ENCODE data around the gene KCNK15. TPM values are rescaled to one million over a fixed set of nuclear protein-coding genes. Genes with fewer than 3 reads are reported as not detected.

The KCNK15 gene
- total RNA-seq, 1 experiment from 2014 or later: 3.0 TPM

- H3K27me3 ChIP-seq (ENCODE audit: low read length): no peaks in the 10 kb centered on the region
- no peaks in the 10 kb centered on the region for H3K9me3 ChIP-seq (ENCODE audit: low read length)
- TF ChIP-seq EZH2 (IDR thresholded peaks at IDR 0.05; ENCODE audit: low read length, unreplicated experiment) (no peak), CTCF (conservative IDR thresholded peaks at IDR 0.05; ENCODE audit: low read depth, low read length) (no peak), EZH2phosphoT487 (IDR thresholded peaks at IDR 0.05; ENCODE audit: borderline replicate concordance, low read length) (no peak)
- H3K36me3 ChIP-seq (ENCODE audit: low read depth, low read length): no peaks in the 10 kb centered on the region
- no peak overlapping the region for H3K27ac ChIP-seq (ENCODE audit: low read length)
- no peak for DNase-seq
- no peaks in the 10 kb centered on the region for H3K79me2 ChIP-seq (ENCODE audit: low read length)
- no peak for ATAC-seq
- ChIA-PET CTCF (no interaction called here), POLR2A (ENCODE audit: unreplicated experiment) (no interaction called here)
- H2AFZ ChIP-seq (ENCODE audit: low read length): no peak overlapping the region
- intact Hi-C loops (cut with micrococcal nuclease): no loop called here
- no peaks in the 10 kb centered on the region for H3K9me2 ChIP-seq (replicated peaks; ENCODE audit: low read length)
- H3K4me2 ChIP-seq (ENCODE audit: low read length): no peak overlapping the region
- no TSS peak for BruUV-seq (replicated peaks)
- no peak overlapping the region for H3K9ac ChIP-seq (ENCODE audit: low read length)
- no peaks in the 10 kb centered on the region for H3F3A ChIP-seq (ENCODE audit: low read length, unreplicated experiment)
- H3K4me3 ChIP-seq (ENCODE audit: low read length): no peak overlapping the region
- no peaks in the 10 kb centered on the region for H4K20me1 ChIP-seq (ENCODE audit: low read length)
- H3K4me1 ChIP-seq (ENCODE audit: insufficient read depth, low read length): peaks cover 24% of the 10 kb centered on the region
Measured at GRCh38 chr20:44735816-44736169, 9.9 kb upstream of the KCNK15 start.

- Histone ChIP-seq H3K27ac (ENCODE audit: low read length) (no peak overlapping the region), H3K4me1 (ENCODE audit: insufficient read depth, low read length) (peaks cover 21% of the 10 kb centered on the region), H3K4me3 (ENCODE audit: low read length) (no peak overlapping the region), H3K27me3 (ENCODE audit: low read length) (no peaks in the 10 kb centered on the region), H3K9me3 (ENCODE audit: low read length) (no peaks in the 10 kb centered on the region), H4K20me1 (ENCODE audit: low read length) (no peaks in the 10 kb centered on the region), H2AFZ (ENCODE audit: low read length) (peak overlapping the region; percentile 37), H3K9me2 (replicated peaks; ENCODE audit: low read length) (no peaks in the 10 kb centered on the region), H3K79me2 (ENCODE audit: low read length) (no peaks in the 10 kb centered on the region), H3K36me3 (ENCODE audit: low read depth, low read length) (no peaks in the 10 kb centered on the region), H3K4me2 (ENCODE audit: low read length) (no peak overlapping the region), H3F3A (ENCODE audit: low read length, unreplicated experiment) (no peaks in the 10 kb centered on the region), H3K9ac (ENCODE audit: low read length) (no peak overlapping the region)
- ChIA-PET CTCF (no interaction called here), POLR2A (ENCODE audit: unreplicated experiment) (no interaction called here)
- intact Hi-C loops (cut with micrococcal nuclease): no loop called here
- TF ChIP-seq EZH2phosphoT487 (IDR thresholded peaks at IDR 0.05; ENCODE audit: borderline replicate concordance, low read length): no peak
- no peak for TF ChIP-seq CTCF (conservative IDR thresholded peaks at IDR 0.05; ENCODE audit: low read depth, low read length)
- TF ChIP-seq EZH2 (IDR thresholded peaks at IDR 0.05; ENCODE audit: low read length, unreplicated experiment): no peak
- DNase-seq: peak; percentile 60
- peak; percentile 19; the same call in 1 of the 2 replicates for ATAC-seq
- BruUV-seq (replicated peaks): no TSS peak
Measured at GRCh38 chr20:44736170-44737021, 9.3 kb upstream of the KCNK15 start.

GRCh38 chr20:44737116-44737515 is 8.5 kb upstream of the KCNK15 start:
- TF ChIP-seq CTCF (conservative IDR thresholded peaks at IDR 0.05; ENCODE audit: low read depth, low read length) (no peak), EZH2phosphoT487 (IDR thresholded peaks at IDR 0.05; ENCODE audit: borderline replicate concordance, low read length) (no peak), EZH2 (IDR thresholded peaks at IDR 0.05; ENCODE audit: low read length, unreplicated experiment) (no peak)
- Histone ChIP-seq H3K4me2 (ENCODE audit: low read length) (no peak overlapping the region), H4K20me1 (ENCODE audit: low read length) (no peaks in the 10 kb centered on the region), H3K4me1 (ENCODE audit: insufficient read depth, low read length) (peaks cover 15% of the 10 kb centered on the region; the same call in 1 of the 2 replicates), H3K27me3 (ENCODE audit: low read length) (no peaks in the 10 kb centered on the region), H2AFZ (ENCODE audit: low read length) (peak overlapping the region; percentile 37), H3K9me2 (replicated peaks; ENCODE audit: low read length) (no peaks in the 10 kb centered on the region), H3K36me3 (ENCODE audit: low read depth, low read length) (no peaks in the 10 kb centered on the region), H3K79me2 (ENCODE audit: low read length) (no peaks in the 10 kb centered on the region), H3K9ac (ENCODE audit: low read length) (no peak overlapping the region), H3K4me3 (ENCODE audit: low read length) (no peak overlapping the region), H3K27ac (ENCODE audit: low read length) (no peak overlapping the region), H3K9me3 (ENCODE audit: low read length) (no peaks in the 10 kb centered on the region), H3F3A (ENCODE audit: low read length, unreplicated experiment) (no peaks in the 10 kb centered on the region)
- CTCF ChIA-PET: no interaction called here
- intact Hi-C loops (cut with micrococcal nuclease): no loop called here
- no TSS peak for BruUV-seq (replicated peaks)
- POLR2A ChIA-PET (ENCODE audit: unreplicated experiment): no interaction called here
- DNase-seq: no peak
- no peak for ATAC-seq
